ENCODE data around the gene CEBPG. TPM values are rescaled to one million over a fixed set of nuclear protein-coding genes. Genes with fewer than 3 reads are reported as not detected.

Gene CEBPG
- total RNA-seq (2021; ENCODE audit: unreplicated experiment) (51.1 TPM), Bru-seq, nascent RNA (percentile 98 among the genes with signal in this experiment), BruChase-seq, experiment 1, labeled RNA remaining after a 6-hour chase (percentile 99 among the genes with signal in this experiment), BruChase-seq, experiment 2, labeled RNA remaining after a 2-hour chase (percentile 99 among the genes with signal in this experiment)
- 36.7 and 42.2 TPM in 2 replicates for polyA plus RNA-seq (2012)
- long read RNA-seq, full-length matches to known transcripts = 124 of 147 reads
- long read RNA-seq, partial matches to known transcripts = 14 of 147 reads
- long read RNA-seq, other reads (novel, unspliced or antisense) = 9 of 147 reads

DNA sequence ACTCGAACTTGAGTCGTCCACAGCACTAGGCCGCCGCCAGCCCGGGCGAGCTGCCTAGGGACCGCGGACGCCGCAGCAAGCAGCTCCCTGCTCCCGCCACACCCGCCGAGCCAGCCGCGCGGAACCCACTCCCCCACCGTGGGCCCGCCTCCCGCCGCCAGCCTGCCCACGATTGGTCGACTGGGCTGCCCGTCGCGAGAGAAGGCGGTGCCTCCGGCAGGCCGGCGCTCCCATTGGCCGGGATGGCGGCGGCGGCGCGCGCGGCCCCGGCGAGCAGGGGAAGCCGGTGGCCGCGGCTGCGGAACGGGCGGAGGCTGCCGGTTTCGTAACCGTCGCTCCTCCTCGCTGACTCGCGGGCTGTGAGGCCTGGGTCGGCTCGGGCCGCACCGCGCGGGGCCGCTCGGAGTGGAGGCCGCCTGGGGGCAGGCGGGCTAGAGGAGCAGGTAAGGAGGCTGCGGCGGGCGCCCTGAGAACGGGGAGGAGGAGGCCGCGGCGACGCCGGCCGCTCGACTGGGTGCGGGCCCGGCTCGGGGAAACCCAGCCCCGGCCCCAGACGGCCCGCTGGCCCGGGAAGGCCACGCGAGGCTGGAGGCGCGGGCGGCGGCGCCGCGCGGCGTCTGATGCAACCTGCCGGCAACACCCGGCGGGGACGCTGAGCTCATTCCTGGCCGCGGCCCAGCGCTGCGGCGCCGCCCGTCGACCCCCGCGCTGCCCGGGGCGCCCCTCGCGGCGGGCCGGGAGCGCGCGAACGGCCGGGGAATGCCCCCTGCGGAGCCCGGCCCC lies at the start of gene CEBPG:
Gene CEBPG, plus strand, starts transcription at position 257 of the 783 bp plus-strand sequence. CDS start 5,531 bp downstream, outside the sequence.
- BruUV-seq (replicated peaks) = no TSS peak
- DNase-seq (ENCODE audit: low read depth, low spot score) (peak; percentile 60), ATAC-seq (peak; percentile 91)
- no peaks in the 10 kb centered on the region for H3K9me3 ChIP-seq (ENCODE audit: control insufficient read depth in 1 of 2, insufficient read depth in 1 of 2, low read depth in 1 of 2, low read length in 2 of 2)
- no peaks in the 10 kb centered on the region for H3K9me2 ChIP-seq (ENCODE audit: insufficient read depth)
- ChIA-PET RAD21 (ENCODE audit: low non-redundant PET in 1 of 2, low total read pairs in 2 of 2, uncharacterized antibody in 2 of 2, unreplicated experiment in 2 of 2) (interaction anchor here in 1 of 2 experiments (0.6 kb wide), 1 partner anchor 450 kb away, joined by 6 read pairs; no protein-coding TSS in a partner anchor), CTCF (interaction anchor here (0.6 to 1.3 kb wide), 2 partner anchors 70 to 421 kb away, joined by 3 to 7 read pairs; no protein-coding TSS in a partner anchor), POLR2A (interaction anchor here (1.0 to 2.6 kb wide), 7 partner anchors 10 to 197 kb away, joined by 3 to 17 read pairs (median 5); partner anchors contain the start of gene CEBPA)
- peak within 1 kb of the TSS; percentile 87 for H3K9ac ChIP-seq (ENCODE audit: low read length)
- peak within 1 kb of the TSS; percentile 58 for H2AFZ ChIP-seq (ENCODE audit: low read depth, low read length, poor library complexity, severe bottlenecking)
- H3K27me3 ChIP-seq (ENCODE audit: insufficient read depth, low read length) = no peaks in the 10 kb centered on the region
- H3K4me1 ChIP-seq (ENCODE audit: control insufficient read depth in 1 of 2, insufficient read depth in 2 of 2, low read length in 2 of 2) = peaks cover 30 to 49% of the 10 kb centered on the region in 2 experiments
- H4K20me1 ChIP-seq (ENCODE audit: insufficient read depth) = peaks cover 25% of the 10 kb centered on the region; the same call in 1 of the 2 replicates
- intact Hi-C loops (cut with micrococcal nuclease) = loop anchor here (2.0 kb wide), 1 partner anchor 71 kb away; the partner anchor contains the start of gene CEBPA
- peaks cover 47% of the 10 kb centered on the region for H3K79me2 ChIP-seq (ENCODE audit: insufficient read depth, low read length)
- H3K27ac ChIP-seq (ENCODE audit: low read depth, low read length) = peak within 1 kb of the TSS; percentile 93
- TF ChIP-seq, protein P1, sequence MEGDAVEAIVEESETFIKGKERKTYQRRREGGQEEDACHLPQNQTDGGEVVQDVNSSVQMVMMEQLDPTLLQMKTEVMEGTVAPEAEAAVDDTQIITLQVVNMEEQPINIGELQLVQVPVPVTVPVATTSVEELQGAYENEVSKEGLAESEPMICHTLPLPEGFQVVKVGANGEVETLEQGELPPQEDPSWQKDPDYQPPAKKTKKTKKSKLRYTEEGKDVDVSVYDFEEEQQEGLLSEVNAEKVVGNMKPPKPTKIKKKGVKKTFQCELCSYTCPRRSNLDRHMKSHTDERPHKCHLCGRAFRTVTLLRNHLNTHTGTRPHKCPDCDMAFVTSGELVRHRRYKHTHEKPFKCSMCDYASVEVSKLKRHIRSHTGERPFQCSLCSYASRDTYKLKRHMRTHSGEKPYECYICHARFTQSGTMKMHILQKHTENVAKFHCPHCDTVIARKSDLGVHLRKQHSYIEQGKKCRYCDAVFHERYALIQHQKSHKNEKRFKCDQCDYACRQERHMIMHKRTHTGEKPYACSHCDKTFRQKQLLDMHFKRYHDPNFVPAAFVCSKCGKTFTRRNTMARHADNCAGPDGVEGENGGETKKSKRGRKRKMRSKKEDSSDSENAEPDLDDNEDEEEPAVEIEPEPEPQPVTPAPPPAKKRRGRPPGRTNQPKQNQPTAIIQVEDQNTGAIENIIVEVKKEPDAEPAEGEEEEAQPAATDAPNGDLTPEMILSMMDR (IDR thresholded peaks at IDR 0.05 in 2 of 3, conservative IDR thresholded peaks at IDR 0.05 in 1 of 3; ENCODE audit: borderline replicate concordance in 1 of 3, insufficient read depth in 1 of 3, low read depth in 2 of 3, low read length in 2 of 3) = no peak
- TF ChIP-seq SIN3A (IDR thresholded peaks at IDR 0.05; ENCODE audit: low read depth) (peak; percentile 81), RAD21 (IDR thresholded peaks at IDR 0.05; ENCODE audit: low read depth) (no peak), POLR2AphosphoS5 (IDR thresholded peaks at IDR 0.05; ENCODE audit: low read depth, low read length) (peak; percentile 77), CEBPB (IDR thresholded peaks at IDR 0.05; ENCODE audit: low read depth) (peak; percentile 51; the same call in 1 of the 2 replicates), CBX3 (IDR thresholded peaks at IDR 0.05; ENCODE audit: low read depth) (no peak), SP1 (IDR thresholded peaks at IDR 0.05; ENCODE audit: low read depth) (peak; percentile 84), YY1 (IDR thresholded peaks at IDR 0.05; ENCODE audit: extremely low read depth, insufficient replicate concordance, low read depth, low read length) (peak; percentile 41), ELF1 (IDR thresholded peaks at IDR 0.05; ENCODE audit: borderline replicate concordance, low read depth) (no peak), MAX (IDR thresholded peaks at IDR 0.05) (no peak), ZFX (IDR thresholded peaks at IDR 0.05) (peak; percentile 99), POLR2A (IDR thresholded peaks at IDR 0.05; ENCODE audit: borderline replicate concordance, extremely low read depth, insufficient read depth, insufficient read length) (peak; percentile 85)
- peak within 1 kb of the TSS; percentile 98 for H3K4me2 ChIP-seq (ENCODE audit: low read length)
- peak within 1 kb of the TSS; percentile 90 to 94 for H3K4me3 ChIP-seq (replicated peaks in 1 of 2; ENCODE audit: low read depth in 1 of 2, low read length in 2 of 2)
- no peaks in the 10 kb centered on the region for H3K36me3 ChIP-seq (ENCODE audit: control insufficient read depth in 1 of 2, insufficient read depth in 2 of 2, low read length in 2 of 2)
